ENCODE results near the gene ARHGEF38.

ARHGEF38 gene

DNA sequence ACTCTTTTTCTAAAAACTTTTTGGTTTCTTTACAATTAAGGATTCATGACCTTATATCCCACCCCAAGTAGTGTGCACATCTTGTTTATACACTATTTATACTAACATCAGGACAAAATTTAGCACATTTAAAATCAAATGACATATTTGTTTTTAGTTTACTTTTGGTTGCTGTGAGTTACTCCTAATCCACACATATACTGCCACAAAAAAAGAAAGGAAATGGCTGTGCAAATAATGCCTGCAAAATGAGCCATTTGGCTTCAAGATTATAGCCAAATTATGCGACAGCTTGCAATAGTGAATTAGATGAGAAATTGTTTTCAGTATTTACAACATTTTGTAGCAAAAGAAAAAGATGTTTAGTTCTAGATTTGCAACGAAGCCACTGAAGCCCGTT is 10.4 kb upstream of the ARHGEF38 start:
- Histone ChIP-seq H3K4me2 (ENCODE audit: insufficient read depth, low read length, poor library complexity, severe bottlenecking) (no peak overlapping the region), H3K4ac (ENCODE audit: low read length) (no peak overlapping the region), H2BK5ac (ENCODE audit: low read length) (no peak overlapping the region), H4K8ac (ENCODE audit: low read depth, low read length) (no peak overlapping the region), H3K18ac (ENCODE audit: low read length) (no peak overlapping the region), H2BK12ac (ENCODE audit: low read length) (no peak overlapping the region), H3K9me3 (replicated peaks in 1 of 2; ENCODE audit: control insufficient read depth in 2 of 2, insufficient read depth in 1 of 2, low read depth in 1 of 2, low read length in 2 of 2) (no peaks in the 10 kb centered on the region), H3K27me3 (ENCODE audit: control insufficient read depth in 3 of 3, insufficient read depth in 3 of 3, low read depth in 1 of 3, low read length in 3 of 3) (peaks cover 0 to 3% (median 0%) of the 10 kb centered on the region in 3 experiments), H2BK120ac (ENCODE audit: low read depth, low read length) (no peak overlapping the region), H3K79me1 (ENCODE audit: low read depth, low read length) (no peaks in the 10 kb centered on the region), H3K14ac (ENCODE audit: low read length) (no peak overlapping the region), H3K9ac (ENCODE audit: low read depth, low read length, poor library complexity) (no peak overlapping the region), H2AK5ac (ENCODE audit: low read depth, low read length) (no peak overlapping the region), H2AFZ (ENCODE audit: low read length) (no peak overlapping the region), H4K91ac (ENCODE audit: low read depth, low read length, poor library complexity) (no peak overlapping the region), H2BK15ac (ENCODE audit: low read length) (no peak overlapping the region), H3K4me3 (ENCODE audit: low read length in 2 of 2) (no peak overlapping the region), H3K4me1 (ENCODE audit: control insufficient read depth in 2 of 2, insufficient read depth in 1 of 2, low read depth in 1 of 2, low read length in 2 of 2) (no peaks in the 10 kb centered on the region), H3K36me3 (replicated peaks in 1 of 2; ENCODE audit: control insufficient read depth in 2 of 2, insufficient read depth in 2 of 2, low read length in 2 of 2) (no peaks in the 10 kb centered on the region), H3K27ac (replicated peaks; ENCODE audit: low read length) (no peak overlapping the region), H3K23ac (ENCODE audit: low read depth, low read length, poor library complexity) (no peak overlapping the region)
- no CpG with 5 or more reads among the region's 3 CpGs for WGBS, 2 donors (ENCODE audit: extremely low coverage in 2 of 2, insufficient read length in 2 of 2, insufficient replicate concordance in 1 of 2)
- DNase-seq (ENCODE audit: low spot score), result no peak

DNA sequence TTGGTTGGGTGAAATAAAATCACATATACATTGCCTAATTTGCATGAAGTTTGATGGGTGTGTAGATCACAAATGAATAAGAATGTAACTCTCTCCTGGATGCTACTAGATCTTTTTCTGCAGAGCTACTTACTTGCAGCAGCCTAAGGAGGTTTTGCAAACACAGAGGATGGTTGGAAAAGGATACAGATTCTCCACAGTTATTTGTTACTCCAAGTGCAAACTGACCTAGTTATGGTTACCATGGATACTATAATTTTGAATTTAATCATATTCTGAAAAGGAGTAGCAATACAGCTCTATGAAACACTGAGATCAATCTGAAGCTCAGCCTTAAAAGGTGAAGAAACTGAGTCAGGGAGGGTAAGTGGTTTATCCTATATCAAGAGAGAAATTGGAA is 9.1 kb upstream of the ARHGEF38 start:
- Histone ChIP-seq H4K8ac (ENCODE audit: low read depth, low read length) (no peak overlapping the region), H3K18ac (ENCODE audit: low read length) (no peak overlapping the region), H3K14ac (ENCODE audit: low read length) (no peak overlapping the region), H2AFZ (ENCODE audit: low read length) (no peak overlapping the region), H3K9me3 (replicated peaks in 1 of 2; ENCODE audit: control insufficient read depth in 2 of 2, insufficient read depth in 1 of 2, low read depth in 1 of 2, low read length in 2 of 2) (no peaks in the 10 kb centered on the region), H3K4me1 (ENCODE audit: control insufficient read depth in 2 of 2, insufficient read depth in 1 of 2, low read depth in 1 of 2, low read length in 2 of 2) (no peaks in the 10 kb centered on the region), H3K9ac (ENCODE audit: low read depth, low read length, poor library complexity) (no peak overlapping the region), H3K4me3 (ENCODE audit: low read length in 2 of 2) (no peak overlapping the region), H2AK5ac (ENCODE audit: low read depth, low read length) (no peak overlapping the region), H2BK5ac (ENCODE audit: low read length) (no peak overlapping the region), H3K79me1 (ENCODE audit: low read depth, low read length) (no peaks in the 10 kb centered on the region), H2BK120ac (ENCODE audit: low read depth, low read length) (no peak overlapping the region), H3K36me3 (replicated peaks in 1 of 2; ENCODE audit: control insufficient read depth in 2 of 2, insufficient read depth in 2 of 2, low read length in 2 of 2) (no peaks in the 10 kb centered on the region), H3K27me3 (ENCODE audit: control insufficient read depth in 3 of 3, insufficient read depth in 3 of 3, low read depth in 1 of 3, low read length in 3 of 3) (peaks cover 0 to 3% (median 0%) of the 10 kb centered on the region in 3 experiments), H3K27ac (replicated peaks; ENCODE audit: low read length) (no peak overlapping the region), H2BK12ac (ENCODE audit: low read length) (no peak overlapping the region), H3K23ac (ENCODE audit: low read depth, low read length, poor library complexity) (no peak overlapping the region), H2BK15ac (ENCODE audit: low read length) (no peak overlapping the region), H4K91ac (ENCODE audit: low read depth, low read length, poor library complexity) (no peak overlapping the region), H3K4ac (ENCODE audit: low read length) (no peak overlapping the region), H3K4me2 (ENCODE audit: insufficient read depth, low read length, poor library complexity, severe bottlenecking) (no peak overlapping the region)
- no peak for DNase-seq (ENCODE audit: low spot score)

DNA sequence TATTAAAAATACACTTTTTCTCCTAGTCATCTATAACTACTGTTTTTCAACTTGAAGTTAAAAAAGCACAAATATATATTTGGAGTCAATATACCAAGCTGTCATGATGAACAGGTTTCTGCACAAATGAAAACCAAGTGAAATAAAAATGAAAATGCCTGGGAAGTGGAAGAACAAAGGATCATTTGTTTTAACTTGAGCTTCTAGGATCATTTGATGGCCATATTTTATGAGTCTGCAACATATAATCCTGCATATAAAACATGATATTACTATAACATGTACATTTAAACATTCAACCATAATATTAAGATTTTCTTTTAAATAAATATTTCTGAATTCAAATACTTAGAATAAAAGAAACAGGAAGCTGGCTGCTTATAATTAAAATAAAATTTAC is 8.5 kb upstream of the ARHGEF38 start:
- Histone ChIP-seq H3K18ac (ENCODE audit: low read length) (no peak overlapping the region), H3K4me3 (ENCODE audit: low read length in 2 of 2) (no peak overlapping the region), H2BK12ac (ENCODE audit: low read length) (no peak overlapping the region), H3K79me1 (ENCODE audit: low read depth, low read length) (no peaks in the 10 kb centered on the region), H3K4me1 (ENCODE audit: control insufficient read depth in 2 of 2, insufficient read depth in 1 of 2, low read depth in 1 of 2, low read length in 2 of 2) (no peaks in the 10 kb centered on the region), H2BK5ac (ENCODE audit: low read length) (no peak overlapping the region), H3K4me2 (ENCODE audit: insufficient read depth, low read length, poor library complexity, severe bottlenecking) (no peak overlapping the region), H3K4ac (ENCODE audit: low read length) (no peak overlapping the region), H4K91ac (ENCODE audit: low read depth, low read length, poor library complexity) (no peak overlapping the region), H3K27me3 (ENCODE audit: control insufficient read depth in 3 of 3, insufficient read depth in 3 of 3, low read depth in 1 of 3, low read length in 3 of 3) (peaks cover 0 to 3% (median 0%) of the 10 kb centered on the region in 3 experiments), H2AK5ac (ENCODE audit: low read depth, low read length) (no peak overlapping the region), H4K8ac (ENCODE audit: low read depth, low read length) (no peak overlapping the region), H3K9me3 (replicated peaks in 1 of 2; ENCODE audit: control insufficient read depth in 2 of 2, insufficient read depth in 1 of 2, low read depth in 1 of 2, low read length in 2 of 2) (no peaks in the 10 kb centered on the region), H3K9ac (ENCODE audit: low read depth, low read length, poor library complexity) (no peak overlapping the region), H2BK120ac (ENCODE audit: low read depth, low read length) (no peak overlapping the region), H3K23ac (ENCODE audit: low read depth, low read length, poor library complexity) (no peak overlapping the region), H3K27ac (replicated peaks; ENCODE audit: low read length) (no peak overlapping the region), H3K14ac (ENCODE audit: low read length) (no peak overlapping the region), H2AFZ (ENCODE audit: low read length) (no peak overlapping the region), H3K36me3 (replicated peaks in 1 of 2; ENCODE audit: control insufficient read depth in 2 of 2, insufficient read depth in 2 of 2, low read length in 2 of 2) (no peaks in the 10 kb centered on the region), H2BK15ac (ENCODE audit: low read length) (no peak overlapping the region)
- no peak for DNase-seq (ENCODE audit: low spot score)

DNA sequence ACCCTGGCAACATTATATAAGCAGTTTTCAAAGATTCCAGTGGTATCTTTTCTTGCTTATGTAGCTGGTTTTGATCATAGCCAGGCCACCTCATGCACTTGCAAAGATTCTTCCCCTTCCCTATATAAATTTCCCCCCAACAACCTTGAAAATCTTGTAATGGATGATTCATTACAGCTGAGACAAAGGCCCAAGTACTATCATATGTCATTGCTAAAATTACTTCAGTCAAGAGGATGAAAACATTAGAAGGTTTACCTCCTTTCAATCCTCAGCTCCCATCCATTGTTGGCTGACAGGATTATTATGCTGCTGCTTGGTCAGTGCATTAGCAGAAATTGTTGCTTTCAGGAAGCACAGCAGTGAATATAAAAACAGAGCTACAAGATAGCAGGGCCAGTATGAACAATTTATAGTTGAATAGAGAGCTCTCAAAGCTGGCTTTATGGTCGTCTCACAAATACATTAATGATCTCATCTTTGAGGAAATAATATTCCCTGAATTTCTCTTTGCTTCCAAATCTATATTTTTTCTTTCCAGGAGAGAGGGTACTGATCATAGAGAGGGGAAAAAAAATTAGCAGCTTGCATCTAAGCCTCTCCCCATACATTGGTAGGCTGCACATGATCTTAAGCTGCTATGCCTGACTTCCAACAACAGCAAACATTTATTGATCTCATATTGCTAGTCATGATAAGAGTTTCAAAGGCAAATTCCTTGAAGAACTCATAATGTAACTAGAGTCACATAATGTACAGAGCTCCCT is 7.7 kb upstream of the ARHGEF38 start:
- no peaks in the 10 kb centered on the region for H3K79me1 ChIP-seq (ENCODE audit: low read depth, low read length)
- no peak overlapping the region for H3K4me2 ChIP-seq (ENCODE audit: insufficient read depth, low read length, poor library complexity, severe bottlenecking)
- DNase-seq (ENCODE audit: low spot score), result no peak
- no peak overlapping the region for H4K91ac ChIP-seq (ENCODE audit: low read depth, low read length, poor library complexity)
- H3K4ac ChIP-seq (ENCODE audit: low read length), result no peak overlapping the region
- H2BK120ac ChIP-seq (ENCODE audit: low read depth, low read length), result no peak overlapping the region
- no peak overlapping the region for H2AFZ ChIP-seq (ENCODE audit: low read length)
- H3K27me3 ChIP-seq (ENCODE audit: control insufficient read depth in 3 of 3, insufficient read depth in 3 of 3, low read depth in 1 of 3, low read length in 3 of 3), result peaks cover 0 to 3% (median 0%) of the 10 kb centered on the region in 3 experiments
- H3K9me3 ChIP-seq (replicated peaks in 1 of 2; ENCODE audit: control insufficient read depth in 2 of 2, insufficient read depth in 1 of 2, low read depth in 1 of 2, low read length in 2 of 2), result no peaks in the 10 kb centered on the region
- H3K4me3 ChIP-seq (ENCODE audit: low read length in 2 of 2), result no peak overlapping the region
- no peak overlapping the region for H3K23ac ChIP-seq (ENCODE audit: low read depth, low read length, poor library complexity)
- no peaks in the 10 kb centered on the region for H3K4me1 ChIP-seq (ENCODE audit: control insufficient read depth in 2 of 2, insufficient read depth in 1 of 2, low read depth in 1 of 2, low read length in 2 of 2)
- no peak overlapping the region for H4K8ac ChIP-seq (ENCODE audit: low read depth, low read length)
- H2BK15ac ChIP-seq (ENCODE audit: low read length), result no peak overlapping the region
- H3K18ac ChIP-seq (ENCODE audit: low read length), result no peak overlapping the region
- H3K9ac ChIP-seq (ENCODE audit: low read depth, low read length, poor library complexity), result no peak overlapping the region
- no peak overlapping the region for H2AK5ac ChIP-seq (ENCODE audit: low read depth, low read length)
- H3K36me3 ChIP-seq (replicated peaks in 1 of 2; ENCODE audit: control insufficient read depth in 2 of 2, insufficient read depth in 2 of 2, low read length in 2 of 2), result no peaks in the 10 kb centered on the region
- no CpG with 5 or more reads among the region's 1 CpG for WGBS, 2 donors (ENCODE audit: extremely low coverage in 2 of 2, insufficient read length in 2 of 2, insufficient replicate concordance in 1 of 2)
- no peak overlapping the region for H3K14ac ChIP-seq (ENCODE audit: low read length)
- no peak overlapping the region for H3K27ac ChIP-seq (replicated peaks; ENCODE audit: low read length)
- H2BK12ac ChIP-seq (ENCODE audit: low read length), result no peak overlapping the region
- H2BK5ac ChIP-seq (ENCODE audit: low read length), result no peak overlapping the region
